H1 (cell line): Measurements from ENCODE around the gene GRK6. TPM values are rescaled to one million over a fixed set of nuclear protein-coding genes. Genes with fewer than 3 reads are reported as not detected.

Source experiments
- EZH2 ChIP-seq: fragments of 200-600 bp; sonication (generic); IDR thresholded peaks from 2 replicates; pipeline ENCODE4 v1.7.1; 2012; ENCODE audit warnings: low read depth, mild to moderate bottlenecking, moderate library complexity, low read length, inconsistent platforms; ENCODE audit not compliant: severe bottlenecking
- RXRA ChIP-seq: IDR thresholded peaks from 2 replicates; pipeline ENCODE4 v1.6.1; 2011; ENCODE audit warnings: low read depth, mild to moderate bottlenecking, low read length, moderate library complexity; ENCODE audit not compliant: insufficient read depth
- polyA plus RNA-seq, 7 experiments: library from polyadenylated mRNA; depleted of rRNA in 3 of 7; stranded (reverse) in 5 of 7; unstranded in 2 of 7; fragments of >200 nt in 5 of 7; fragments of 200-250 nt in 2 of 7; gene quantifications; 1 replicate in 5 of 7; 2 replicates in 1 of 7; 4 replicates in 1 of 7; pipeline versions ENCODE4 v1.2.1 to v1.2.3, GENCODE V29; 2011 to 2013; ENCODE audit warnings: missing spikeins in 2 of 7, mixed read lengths in 2 of 7
- total RNA-seq: library from RNA; stranded (reverse); fragmentation: NEBNext Ultra II Directional; extraction: Animal tissue kit (Norgen Biotek cat#: 25700); gene quantifications from 2 replicates; pipeline ENCODE4 v1.2.1, GENCODE V29; 2021
- TF ChIP-seq, protein P1 (sequence below): IDR thresholded peaks from 2 replicates; pipeline ENCODE4 v1.6.1; 2012; ENCODE audit warnings: inconsistent platforms

GRK6 gene
- total and polyA plus RNA-seq, 2 of the 8 experiments (the other 6 are each of a cell fraction or from before 2014, with no cell fraction given), result 31.8 to 57.8 TPM

- TF ChIP-seq RXRA (no peak), EZH2 (peak; percentile 55)
- TF ChIP-seq, protein P1, sequence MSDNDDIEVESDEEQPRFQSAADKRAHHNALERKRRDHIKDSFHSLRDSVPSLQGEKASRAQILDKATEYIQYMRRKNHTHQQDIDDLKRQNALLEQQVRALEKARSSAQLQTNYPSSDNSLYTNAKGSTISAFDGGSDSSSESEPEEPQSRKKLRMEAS, result peak; percentile 63
Measured at GRCh38 chr5:177403102-177403791, 23.2 kb upstream of the GRK6 start (continued).
